ENCODE results near the gene ZNF793.

ZNF793 gene

GRCh38 chr19:37506387-37507166 is at the start of gene ZNF793:
Gene ZNF793, plus strand, starts transcription at chr19:37506939. Its CDS starts 16,501 bp downstream, at chr19:37523440.
- DNase-seq (ENCODE audit: low spot score): peak; percentile 63

GRCh38 chr19:37466277-37466797 is 40.4 kb upstream of the ZNF793 start:
- DNase-seq (ENCODE audit: low spot score): no peak

GRCh38 chr19:37466798-37467607 is 39.7 kb upstream of the ZNF793 start, which contains the start of gene ZNF569:
Gene ZNF569, minus strand, starts transcription at chr19:37467444. Its CDS starts 22,523 bp downstream, at chr19:37444921.
- DNase-seq (ENCODE audit: low spot score): peak; percentile 86

- DNase-seq (ENCODE audit: low spot score): no peak
Observed at GRCh38 chr19:37467608-37468090, 39.1 kb upstream of the ZNF793 start.

GRCh38 chr19:37468961-37469777 is 37.6 kb upstream of the ZNF793 start, which contains the start of gene ZNF570:
Gene ZNF570, plus strand, starts transcription at chr19:37469356. Its CDS starts 999 bp downstream, at chr19:37470355.
- peak; percentile 80 for DNase-seq (ENCODE audit: low spot score)

GRCh38 chr19:37470216-37470615 is 36.5 kb upstream of the ZNF793 start:
- no peak for DNase-seq (ENCODE audit: low spot score)

GRCh38 chr19:37472165-37472564 is 34.6 kb upstream of the ZNF793 start:
- DNase-seq (ENCODE audit: low spot score): no peak

- DNase-seq (ENCODE audit: low spot score): no peak
Observed at GRCh38 chr19:37484406-37485168, 22.2 kb upstream of the ZNF793 start.

GRCh38 chr19:37492213-37492612 is 14.5 kb upstream of the ZNF793 start:
- DNase-seq (ENCODE audit: low spot score): no peak

GRCh38 chr19:37505958-37506386 is 767 bp upstream of the ZNF793 start:
- no peak for DNase-seq (ENCODE audit: low spot score)

GRCh38 chr19:37507167-37507464 is 377 bp downstream of the ZNF793 start:
- no peak for DNase-seq (ENCODE audit: low spot score)

- no peak for DNase-seq (ENCODE audit: low spot score)
Observed at GRCh38 chr19:37511186-37511585, 4.4 kb downstream of the ZNF793 start.

- DNase-seq (ENCODE audit: low spot score): no peak
Observed at GRCh38 chr19:37511821-37512220, 5.1 kb downstream of the ZNF793 start.

GRCh38 chr19:37513397-37513796 is 6.7 kb downstream of the ZNF793 start:
- DNase-seq (ENCODE audit: low spot score): no peak

- DNase-seq (ENCODE audit: low spot score): peak; percentile 13
Observed at GRCh38 chr19:37519890-37520289, 13.2 kb downstream of the ZNF793 start.

- no peak for DNase-seq (ENCODE audit: low spot score)
Observed at GRCh38 chr19:37537391-37537947, 30.7 kb downstream of the ZNF793 start.

- peak; percentile 79 for DNase-seq (ENCODE audit: low spot score)
Observed at GRCh38 chr19:37551129-37551993, 44.6 kb downstream of the ZNF793 start.

- DNase-seq (ENCODE audit: low spot score): no peak
Observed at GRCh38 chr19:37563518-37563917, 56.8 kb downstream of the ZNF793 start.

- no peak for DNase-seq (ENCODE audit: low spot score)
Observed at GRCh38 chr19:37564624-37565369, 58.1 kb downstream of the ZNF793 start.

All from hepatic stellate cell (primary cell).